Measurements from ENCODE around the gene MCM9. TPM values are rescaled to one million over a fixed set of nuclear protein-coding genes. Genes with fewer than 3 reads are reported as not detected.

MCM9 gene
- total RNA-seq, 1 donor from 2014 or later, result 29.0 TPM

- Mint-ChIP-seq H3K9me3 (peaks cover 2% of the 10 kb centered on the region), H3K27me3 (ENCODE audit: insufficient read depth, low read depth) (no peaks in the 10 kb centered on the region), H3K27ac (no peak overlapping the region), H3K4me3 (no peak overlapping the region), H3K4me1 (no peaks in the 10 kb centered on the region), H3K36me3 (peaks cover 12% of the 10 kb centered on the region)
- H3F3A ChIP-seq (ENCODE audit: low read depth), result no peaks in the 10 kb centered on the region
- H3K9ac ChIP-seq, result no peak overlapping the region
- H3K9me3 ChIP-seq (ENCODE audit: low read depth), result no peaks in the 10 kb centered on the region
- H3K4me2 ChIP-seq, result no peak overlapping the region
- no peak overlapping the region for H3K4me3 ChIP-seq
- no peaks in the 10 kb centered on the region for H4K20me1 ChIP-seq (ENCODE audit: low read depth)
- no peaks in the 10 kb centered on the region for H3K27me3 ChIP-seq
- DNase-seq (ENCODE audit: low spot score), result no peak
- no peak overlapping the region for H3K27ac ChIP-seq
- TF ChIP-seq EZH2 (IDR thresholded peaks at IDR 0.05), result no peak
- TF ChIP-seq CTCF (IDR thresholded peaks at IDR 0.05), result no peak
- no peak for TF ChIP-seq EZH2phosphoT487 (IDR thresholded peaks at IDR 0.05)
- H3K36me3 ChIP-seq, result no peaks in the 10 kb centered on the region
- H3K4me1 ChIP-seq, result no peaks in the 10 kb centered on the region
- no peak overlapping the region for H2AFZ ChIP-seq (replicated peaks)
- H3K79me2 ChIP-seq (ENCODE audit: low read depth), result no peaks in the 10 kb centered on the region
Observed at GRCh38 chr6:118959903-118960302, 24.9 kb upstream of the MCM9 start.

- Histone ChIP-seq H3F3A (ENCODE audit: low read depth) (no peaks in the 10 kb centered on the region), H4K20me1 (ENCODE audit: low read depth) (no peaks in the 10 kb centered on the region), H2AFZ (replicated peaks) (no peak overlapping the region), H3K4me1 (no peaks in the 10 kb centered on the region), H3K27ac (no peak overlapping the region), H3K9ac (no peak overlapping the region), H3K36me3 (no peaks in the 10 kb centered on the region), H3K9me3 (ENCODE audit: low read depth) (no peaks in the 10 kb centered on the region), H3K79me2 (ENCODE audit: low read depth) (no peaks in the 10 kb centered on the region), H3K4me2 (no peak overlapping the region), H3K27me3 (no peaks in the 10 kb centered on the region), H3K4me3 (no peak overlapping the region)
- Mint-ChIP-seq H3K27me3 (ENCODE audit: insufficient read depth, low read depth) (no peaks in the 10 kb centered on the region), H3K4me3 (no peak overlapping the region), H3K4me1 (no peaks in the 10 kb centered on the region), H3K27ac (no peak overlapping the region), H3K36me3 (peaks cover 17% of the 10 kb centered on the region), H3K9me3 (peaks cover 24% of the 10 kb centered on the region)
- DNase-seq (ENCODE audit: low spot score), result no peak
- no peak for TF ChIP-seq EZH2phosphoT487 (IDR thresholded peaks at IDR 0.05)
- TF ChIP-seq CTCF (IDR thresholded peaks at IDR 0.05), result no peak
- TF ChIP-seq EZH2 (IDR thresholded peaks at IDR 0.05), result no peak
Observed at GRCh38 chr6:118953391-118953790, 18.4 kb upstream of the MCM9 start.

- H3K27ac Mint-ChIP-seq, result no peak overlapping the region
- peaks cover 13% of the 10 kb centered on the region for H3K36me3 Mint-ChIP-seq
- Histone ChIP-seq H3K36me3 (no peaks in the 10 kb centered on the region), H3K27ac (no peak overlapping the region), H3K9me3 (ENCODE audit: low read depth) (no peaks in the 10 kb centered on the region), H2AFZ (replicated peaks) (no peak overlapping the region), H3K4me2 (no peak overlapping the region), H3F3A (ENCODE audit: low read depth) (no peaks in the 10 kb centered on the region), H3K27me3 (no peaks in the 10 kb centered on the region), H3K79me2 (ENCODE audit: low read depth) (no peaks in the 10 kb centered on the region), H3K4me3 (no peak overlapping the region), H4K20me1 (ENCODE audit: low read depth) (no peaks in the 10 kb centered on the region), H3K9ac (no peak overlapping the region), H3K4me1 (no peaks in the 10 kb centered on the region)
- no peaks in the 10 kb centered on the region for H3K4me1 Mint-ChIP-seq
- H3K9me3 Mint-ChIP-seq, result peaks cover 24% of the 10 kb centered on the region
- no peak for DNase-seq (ENCODE audit: low spot score)
- H3K27me3 Mint-ChIP-seq (ENCODE audit: insufficient read depth, low read depth), result no peaks in the 10 kb centered on the region
- TF ChIP-seq EZH2phosphoT487 (IDR thresholded peaks at IDR 0.05) (no peak), EZH2 (IDR thresholded peaks at IDR 0.05) (no peak), CTCF (IDR thresholded peaks at IDR 0.05) (no peak)
- no peak overlapping the region for H3K4me3 Mint-ChIP-seq
Observed at GRCh38 chr6:118952683-118953082, 17.7 kb upstream of the MCM9 start.
